GM10847 (cell line): Measurements from ENCODE around the gene ZNF790.

Source experiments
- POLR2A ChIP-seq: IDR thresholded peaks from 2 replicates; pipeline ENCODE4 v1.6.1; 2011; ENCODE audit not compliant: insufficient read length; ENCODE audit errors: extremely low read depth

The ZNF790 gene

DNA sequence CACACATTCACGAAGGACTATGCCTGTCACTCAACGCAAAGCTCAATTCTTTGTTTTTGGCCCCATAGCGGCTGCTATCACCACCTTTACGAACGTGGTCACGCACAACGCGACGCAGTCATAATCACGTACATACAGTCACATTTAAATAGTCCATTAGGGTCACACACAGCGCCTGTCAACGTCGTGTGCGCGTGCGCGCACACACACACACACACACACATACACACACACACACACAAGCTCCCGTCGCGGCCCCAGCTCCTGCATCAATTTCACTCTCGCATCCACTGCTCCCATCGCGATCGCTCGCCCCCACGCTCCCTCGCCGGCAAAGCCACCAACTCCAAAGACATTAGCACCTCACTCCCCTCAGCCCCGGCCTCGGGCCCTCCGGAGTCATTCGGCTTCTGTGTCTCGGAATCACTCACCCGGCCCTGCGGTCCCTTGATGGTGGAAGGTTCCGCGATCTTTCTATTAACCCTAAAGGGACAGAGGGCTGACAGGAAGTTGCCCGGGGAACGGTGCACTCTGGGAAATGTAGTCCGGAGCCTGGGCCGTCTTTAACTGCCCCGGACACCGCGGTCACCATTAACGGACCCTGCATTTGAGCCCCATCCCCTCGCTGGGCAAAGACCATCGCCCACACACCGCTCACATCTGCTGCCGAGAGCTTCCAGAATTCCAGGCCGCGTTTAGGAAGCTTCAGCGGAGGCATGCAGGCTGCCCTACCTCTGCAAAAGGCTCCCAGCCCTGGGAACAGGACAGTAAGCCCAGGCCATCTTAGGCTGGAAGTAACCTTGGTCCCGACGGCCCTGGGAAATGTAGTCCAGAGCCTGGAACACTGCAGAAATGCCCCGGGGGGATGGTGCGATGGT, at the start of gene ZNF790:
Gene ZNF790, minus strand, starts transcription at position 482 of the 878 bp plus-strand sequence. CDS start 12,768 bp downstream, outside the sequence.
- TF ChIP-seq POLR2A = no peak

DNA sequence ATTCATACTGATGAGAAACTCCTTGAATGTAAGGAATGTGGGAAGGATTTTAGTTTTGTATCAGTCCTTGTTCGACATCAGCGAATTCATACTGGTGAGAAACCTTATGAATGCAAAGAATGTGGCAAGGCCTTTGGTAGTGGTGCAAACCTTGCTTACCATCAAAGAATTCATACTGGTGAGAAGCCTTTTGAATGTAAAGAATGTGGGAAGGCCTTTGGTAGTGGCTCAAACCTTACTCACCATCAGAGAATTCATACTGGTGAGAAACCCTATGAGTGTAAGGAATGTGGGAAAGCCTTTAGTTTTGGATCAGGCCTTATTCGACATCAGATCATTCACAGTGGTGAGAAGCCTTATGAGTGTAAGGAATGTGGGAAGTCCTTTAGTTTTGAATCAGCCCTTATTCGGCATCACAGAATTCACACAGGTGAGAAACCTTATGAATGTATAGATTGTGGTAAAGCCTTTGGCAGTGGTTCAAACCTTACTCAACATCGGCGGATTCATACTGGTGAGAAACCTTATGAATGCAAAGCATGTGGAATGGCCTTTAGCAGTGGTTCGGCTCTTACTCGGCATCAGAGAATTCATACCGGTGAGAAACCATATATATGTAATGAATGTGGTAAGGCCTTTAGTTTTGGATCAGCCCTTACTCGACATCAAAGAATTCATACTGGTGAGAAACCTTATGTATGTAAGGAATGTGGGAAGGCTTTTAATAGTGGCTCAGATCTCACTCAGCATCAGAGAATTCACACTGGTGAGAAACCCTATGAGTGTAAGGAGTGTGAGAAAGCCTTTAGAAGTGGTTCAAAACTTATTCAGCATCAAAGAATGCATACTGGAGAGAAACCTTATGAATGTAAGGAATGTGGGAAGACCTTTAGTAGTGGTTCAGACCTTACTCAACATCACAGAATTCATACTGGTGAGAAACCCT, 39.1 kb upstream of the ZNF790 start:
- TF ChIP-seq POLR2A = no peak

DNA sequence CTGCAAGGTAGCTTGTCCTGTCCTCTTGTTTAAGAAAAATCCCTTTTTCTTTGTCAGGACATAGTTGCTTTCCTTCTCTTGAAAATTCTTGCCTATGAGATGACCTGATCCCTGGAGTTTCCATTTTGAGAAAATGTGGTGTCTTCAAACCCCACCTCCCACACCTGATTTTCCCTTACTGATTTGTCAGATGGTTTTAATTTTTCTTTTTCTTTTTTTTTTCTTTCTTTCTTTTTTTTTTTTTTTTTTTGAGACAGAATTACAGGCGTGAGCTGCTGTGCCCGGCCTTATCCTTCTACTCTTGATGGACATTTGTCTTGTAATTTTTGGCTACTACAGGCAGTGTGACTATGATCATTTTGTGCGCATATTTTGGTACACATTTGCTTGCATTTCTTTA, 13.7 kb upstream of the ZNF790 start:
- TF ChIP-seq POLR2A = no peak

DNA sequence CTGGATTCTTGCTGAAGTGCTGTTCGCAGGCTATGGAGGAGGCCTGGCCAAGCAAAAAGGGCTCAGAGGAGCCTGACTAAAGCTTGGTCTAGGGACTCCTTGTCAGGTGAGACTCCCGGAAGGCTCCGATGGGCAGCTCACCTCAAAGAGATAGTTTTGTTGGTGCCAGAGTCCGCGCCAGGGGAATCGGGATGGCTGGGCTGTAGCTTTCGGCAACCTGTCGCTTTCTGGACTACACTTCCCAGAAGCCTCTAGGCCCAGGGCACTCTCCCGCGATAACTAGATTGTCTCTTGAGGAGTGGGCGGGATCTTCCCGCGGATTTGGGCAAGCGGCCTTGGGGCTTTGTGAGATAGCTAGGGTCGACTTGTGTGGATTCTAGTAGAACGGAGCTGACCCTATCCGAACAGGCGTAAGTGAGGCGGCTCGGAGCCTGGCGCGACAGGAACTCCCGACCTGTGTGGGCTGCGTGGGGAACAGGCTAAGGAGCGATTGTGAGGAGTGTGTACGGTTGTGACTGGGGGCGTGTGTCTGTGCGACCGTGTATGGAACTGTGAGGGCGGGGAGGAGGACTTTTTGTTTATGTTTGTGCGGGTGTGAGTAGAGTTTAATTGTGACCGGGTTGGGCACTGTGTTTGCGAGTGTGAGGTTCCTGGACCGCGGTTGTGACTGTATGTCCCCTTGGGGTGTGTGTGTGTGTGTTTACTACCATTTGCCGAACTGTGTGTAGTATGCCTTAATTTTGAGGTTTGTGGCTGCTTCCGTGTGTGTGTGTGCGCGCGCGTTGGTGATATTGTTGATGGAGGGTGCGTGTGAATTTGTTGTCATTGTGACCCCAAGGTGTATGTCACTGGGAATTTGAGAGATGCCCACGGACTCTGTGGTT, 12.6 kb upstream of the ZNF790 start, which contains the start of gene ZNF345:
Gene ZNF345, plus strand, starts transcription at position 318 of the 884 bp plus-strand sequence. CDS start 25,955 bp downstream, outside the sequence.
- TF ChIP-seq POLR2A = no peak

DNA sequence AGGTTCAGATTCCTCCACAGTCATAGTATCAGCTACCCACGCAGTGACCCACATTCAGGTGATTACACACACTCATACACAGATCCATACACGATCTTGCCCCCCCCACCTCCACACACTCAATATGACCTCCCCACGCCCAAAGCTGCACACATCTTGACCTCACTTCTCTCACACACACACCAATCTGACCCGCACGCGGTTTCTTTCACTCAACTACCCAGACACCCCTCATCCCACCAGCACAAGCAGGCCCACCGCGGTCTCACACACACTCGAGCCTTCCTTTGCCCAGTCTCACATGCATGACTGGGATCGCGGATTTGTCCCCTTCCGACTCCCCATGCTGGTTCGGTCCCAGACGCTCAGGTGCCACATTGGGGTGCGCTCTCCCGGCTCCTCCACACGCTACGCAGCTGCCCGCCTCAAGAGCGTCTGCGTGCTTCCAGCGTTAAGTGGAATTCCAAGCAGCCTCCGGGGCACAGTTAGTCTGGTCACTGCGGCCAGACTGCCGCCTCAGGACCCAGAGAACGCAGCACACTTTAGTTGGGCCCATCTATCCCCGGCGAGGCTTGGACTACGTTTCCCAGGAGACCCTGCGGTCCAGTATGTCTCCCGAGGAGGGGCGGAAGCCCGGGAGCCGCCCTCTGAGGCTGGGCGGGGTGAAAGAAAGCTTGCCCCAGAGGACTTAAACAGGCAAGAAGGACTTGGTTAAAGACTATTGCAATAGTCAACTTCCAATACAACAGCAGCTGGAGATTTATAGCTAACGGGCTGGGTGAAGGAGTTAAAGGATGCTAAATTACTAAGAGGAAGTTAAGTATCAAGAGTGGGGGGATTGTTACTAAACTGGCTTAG, 11.7 kb upstream of the ZNF790 start:
- TF ChIP-seq POLR2A = peak; percentile 38

DNA sequence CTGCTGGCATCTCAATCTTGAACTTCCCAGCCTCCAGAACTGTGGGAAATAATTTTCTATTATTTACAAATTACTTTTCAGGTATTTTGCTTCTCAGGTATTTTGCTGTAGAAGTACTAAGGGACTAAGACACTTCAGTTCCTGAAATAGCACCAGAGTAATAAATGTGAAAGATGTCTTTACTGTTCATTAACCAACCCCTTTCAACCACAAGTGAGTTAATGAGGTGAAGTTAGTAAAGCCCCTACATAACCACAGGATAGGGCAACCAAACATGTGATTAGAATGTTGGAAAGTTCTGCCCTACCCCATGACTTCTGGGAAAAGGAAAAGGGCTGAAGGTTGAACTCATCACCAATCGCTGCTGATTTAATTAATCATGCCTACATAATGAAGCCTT, 9.8 kb upstream of the ZNF790 start:
- no peak for TF ChIP-seq POLR2A

DNA sequence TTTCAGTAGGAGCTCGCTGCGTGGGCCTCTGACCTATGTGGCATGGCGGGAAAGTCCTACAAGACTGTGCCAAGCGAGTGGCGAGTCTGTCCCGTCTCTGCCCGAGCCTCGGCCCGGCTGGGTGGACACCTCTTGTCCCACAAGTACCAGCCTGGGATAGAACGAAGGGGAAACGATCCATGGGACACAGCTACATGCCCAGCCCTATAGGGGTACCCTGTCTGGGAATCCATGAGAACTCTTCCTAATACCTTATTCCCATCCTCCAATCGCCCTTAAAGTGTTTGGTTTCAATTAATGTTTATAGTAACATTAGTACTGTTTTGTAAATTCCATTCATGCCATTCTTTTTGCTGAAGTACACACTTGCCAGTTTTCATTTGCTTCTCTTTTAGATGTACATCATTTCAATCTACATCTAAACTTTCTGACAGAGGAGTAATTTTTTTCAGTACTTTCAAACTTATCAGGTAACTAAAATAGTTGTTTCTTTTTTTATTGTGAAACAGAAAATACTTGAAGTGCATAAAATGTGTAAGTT, 667 bp upstream of the ZNF790 start:
- TF ChIP-seq POLR2A = no peak

DNA sequence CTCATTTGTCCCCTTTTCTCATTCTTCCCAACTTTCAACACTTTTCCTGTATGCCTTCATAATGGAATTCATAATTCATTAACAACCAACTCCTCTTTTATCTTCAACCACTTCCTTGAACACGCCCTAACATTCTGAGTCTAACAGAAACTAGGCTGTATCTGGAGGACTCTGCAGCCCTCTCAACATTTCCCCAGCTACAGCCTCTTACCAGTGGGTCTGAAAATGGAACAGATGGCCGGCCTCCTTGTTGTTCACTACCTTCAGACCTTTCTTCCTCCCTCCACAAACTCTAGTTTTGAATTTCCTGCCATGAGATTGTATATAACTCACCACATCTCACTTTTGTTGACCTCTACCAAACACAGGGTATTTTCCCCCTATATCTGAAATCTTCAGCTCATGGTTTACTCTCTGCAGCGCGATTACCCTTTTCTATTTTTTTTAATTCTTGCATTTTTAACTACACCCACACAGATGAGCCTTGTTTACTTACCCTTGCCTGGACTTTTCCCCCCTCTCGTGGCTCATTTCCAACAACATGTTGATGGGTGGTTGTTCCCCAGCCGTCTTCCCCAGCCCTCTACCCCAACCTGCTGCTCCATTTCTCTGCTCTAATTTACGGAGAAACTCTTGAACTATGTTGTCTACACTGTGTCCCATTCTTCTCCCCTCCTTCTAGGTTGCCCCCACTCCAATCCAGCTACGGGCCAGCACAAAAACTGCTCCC, 846 bp downstream of the ZNF790 start:
- no peak for TF ChIP-seq POLR2A

DNA sequence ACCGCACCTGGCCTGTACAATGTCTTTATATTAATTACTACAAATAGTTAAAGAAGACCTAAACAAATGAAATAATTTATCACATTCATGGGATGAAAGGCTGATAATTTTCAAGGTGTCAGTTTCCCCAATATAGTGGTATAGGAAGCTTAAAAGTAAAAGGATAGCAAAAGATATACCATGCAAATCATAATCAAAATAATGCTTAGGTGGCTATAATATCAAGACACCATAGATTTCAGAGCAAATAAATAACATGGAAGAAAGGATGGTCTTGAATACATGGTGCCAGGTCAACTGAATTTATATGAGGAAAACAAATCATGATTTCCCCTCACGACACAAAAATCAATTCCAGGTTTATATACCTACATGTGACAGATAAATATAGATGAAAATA, 4.8 kb downstream of the ZNF790 start:
- TF ChIP-seq POLR2A = no peak

DNA sequence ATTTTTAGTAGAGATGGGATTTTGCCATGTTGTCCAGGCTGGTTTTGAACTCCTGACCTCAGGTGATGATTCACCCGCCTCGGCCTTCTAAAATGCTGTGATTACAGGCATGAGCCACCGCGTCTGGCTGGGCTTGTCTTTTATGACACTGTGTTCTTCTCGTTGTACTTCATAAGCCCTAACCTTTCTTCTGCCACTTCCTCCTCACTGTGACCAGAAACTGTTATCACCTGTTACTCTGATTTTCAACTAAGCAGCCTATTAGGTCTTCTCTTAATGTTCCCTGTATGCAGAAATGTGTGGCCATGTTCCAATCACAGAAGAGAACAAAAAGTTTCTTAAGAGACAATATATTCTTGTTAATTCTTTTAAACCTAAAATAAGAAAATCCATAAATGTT, 16.4 kb downstream of the ZNF790 start:
- TF ChIP-seq POLR2A = no peak

DNA sequence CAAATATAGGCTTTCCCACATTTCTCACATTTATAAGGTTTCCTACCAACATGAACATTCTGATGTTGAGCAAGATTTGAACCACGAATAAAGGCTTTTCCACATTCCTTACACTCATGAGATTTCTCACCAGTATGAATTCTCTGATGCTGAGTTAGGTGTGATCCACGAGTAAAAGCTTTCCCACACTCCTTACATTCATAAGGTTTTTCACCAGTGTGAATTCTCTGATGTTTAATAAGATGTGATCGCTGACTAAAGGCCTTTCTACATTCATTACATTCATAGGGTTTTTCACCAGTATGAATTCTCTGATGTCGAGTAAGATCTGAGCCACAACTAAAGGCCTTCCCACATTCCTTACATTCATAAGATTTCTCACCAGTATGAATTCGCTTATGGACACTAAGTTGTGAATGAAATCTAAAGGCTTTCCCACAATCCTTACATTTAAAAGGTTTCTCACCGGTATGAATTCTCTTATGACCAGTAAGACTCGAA, 19.0 kb downstream of the ZNF790 start:
- no peak for TF ChIP-seq POLR2A

DNA sequence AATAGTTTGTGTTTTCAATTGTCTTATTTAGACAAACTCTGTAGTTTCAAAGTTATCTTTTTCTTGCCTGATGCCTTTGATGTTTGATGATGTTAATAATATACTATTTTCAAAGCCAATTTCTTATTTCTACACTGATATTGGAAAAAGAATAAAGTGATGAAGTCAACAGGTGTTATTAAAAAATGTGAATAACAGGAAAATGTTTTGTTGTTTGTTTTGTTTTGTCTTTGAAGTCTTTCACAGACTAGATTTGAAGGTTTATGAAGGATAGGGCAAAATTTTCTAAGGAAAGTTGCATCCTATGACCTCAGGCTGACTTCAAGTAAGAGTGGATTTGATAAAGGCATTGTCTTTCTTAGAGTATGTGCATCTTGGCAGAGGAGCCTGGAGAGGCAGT, 31.2 kb downstream of the ZNF790 start:
- no peak for TF ChIP-seq POLR2A

DNA sequence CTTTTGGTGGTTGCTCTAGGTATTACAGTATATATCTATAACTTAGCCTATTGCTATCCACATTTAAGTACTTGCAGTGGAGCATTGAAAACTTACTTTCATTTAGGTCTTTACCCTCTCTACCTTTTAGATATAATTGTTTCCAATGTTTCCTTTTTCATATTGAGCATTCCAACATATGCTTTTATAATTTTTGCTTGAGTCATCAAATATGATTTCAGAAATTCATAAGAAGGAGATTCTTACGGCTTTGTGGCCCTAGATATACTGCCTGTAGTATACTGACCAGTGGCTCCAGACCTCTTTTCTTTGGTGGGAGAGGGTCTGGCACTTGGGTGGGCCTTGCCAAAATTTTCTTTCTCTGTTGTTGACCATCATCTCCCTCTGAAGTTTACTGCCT, 32.8 kb downstream of the ZNF790 start:
- no peak for TF ChIP-seq POLR2A
